Measurements from ENCODE around the gene NT5DC2. TPM values are rescaled to one million over a fixed set of nuclear protein-coding genes. Genes with fewer than 3 reads are reported as not detected.

NT5DC2 gene
- total and polyA plus RNA-seq, 3 donors from 2014 or later: 92.4 to 147 (median 137) TPM

DNA sequence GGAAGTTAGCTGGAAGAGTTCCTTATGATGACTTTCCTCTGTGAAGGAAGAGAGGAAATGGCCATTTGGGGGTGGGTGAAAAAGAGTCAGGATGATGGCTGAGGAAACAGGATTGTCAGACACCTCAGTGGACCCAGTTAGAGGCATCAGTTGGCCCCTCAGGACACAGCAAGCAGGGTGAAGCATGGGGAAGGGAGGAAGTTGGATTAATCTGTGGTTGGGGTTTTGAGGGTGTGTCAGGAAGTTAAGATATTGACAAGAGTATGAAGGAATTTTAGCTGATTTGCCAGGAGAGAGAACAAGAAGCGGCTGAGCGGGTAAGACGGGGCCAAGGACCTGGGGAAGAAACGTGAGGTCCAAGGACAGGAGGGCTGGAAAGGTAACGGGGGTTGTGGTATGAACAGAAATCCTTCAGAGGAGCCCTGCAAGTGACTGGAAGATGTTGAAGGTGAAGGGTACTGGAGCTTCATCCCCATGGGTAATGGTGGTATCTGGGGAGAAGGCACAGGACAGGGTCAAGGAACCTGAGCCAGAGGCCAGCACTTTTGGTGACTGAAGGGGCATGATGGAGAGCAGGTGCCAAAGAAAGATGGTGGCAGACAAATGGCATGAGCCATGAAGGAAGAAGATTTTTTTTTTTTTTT lies 5.5 kb upstream of the NT5DC2 start:
- H3K27ac ChIP-seq: no peak overlapping the region
- no peak for DNase-seq

DNA sequence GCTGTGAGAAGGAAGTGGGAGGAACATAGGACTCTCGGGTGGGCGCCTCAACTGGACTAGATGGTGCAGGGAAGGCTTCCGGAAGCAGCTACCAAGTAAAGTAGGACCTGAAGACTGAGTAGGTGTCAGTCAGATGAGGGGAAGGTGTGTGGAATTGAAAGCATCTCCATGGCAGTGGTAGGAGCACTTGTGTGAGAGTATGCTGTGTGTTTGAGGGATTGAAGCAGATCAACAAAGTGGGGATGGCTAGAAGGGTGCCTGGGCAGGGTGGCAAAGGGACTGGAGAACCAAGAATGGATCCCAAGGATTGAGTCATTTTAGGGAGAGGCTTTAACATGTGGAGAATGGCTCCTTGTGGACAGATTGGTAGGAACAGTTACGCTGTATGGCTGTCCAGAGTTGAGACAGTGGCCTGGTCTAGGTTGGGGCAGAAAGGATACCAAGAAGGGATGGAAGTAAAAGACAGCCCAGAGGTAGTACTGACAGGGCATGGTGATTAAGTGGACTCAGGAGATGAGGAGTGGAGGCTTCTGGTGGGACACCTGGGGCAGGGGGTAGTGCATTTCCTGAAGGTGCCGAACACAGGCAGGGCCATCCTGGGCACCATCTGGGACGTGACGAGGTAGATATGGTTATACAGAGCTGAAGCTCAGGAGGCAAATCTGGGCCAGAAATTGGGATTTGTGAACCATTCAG lies 4.2 kb upstream of the NT5DC2 start:
- WGBS, 2 donors: 56 to 62% methylated on average over 7 of the region's 7 CpGs
- TF ChIP-seq, protein P1, sequence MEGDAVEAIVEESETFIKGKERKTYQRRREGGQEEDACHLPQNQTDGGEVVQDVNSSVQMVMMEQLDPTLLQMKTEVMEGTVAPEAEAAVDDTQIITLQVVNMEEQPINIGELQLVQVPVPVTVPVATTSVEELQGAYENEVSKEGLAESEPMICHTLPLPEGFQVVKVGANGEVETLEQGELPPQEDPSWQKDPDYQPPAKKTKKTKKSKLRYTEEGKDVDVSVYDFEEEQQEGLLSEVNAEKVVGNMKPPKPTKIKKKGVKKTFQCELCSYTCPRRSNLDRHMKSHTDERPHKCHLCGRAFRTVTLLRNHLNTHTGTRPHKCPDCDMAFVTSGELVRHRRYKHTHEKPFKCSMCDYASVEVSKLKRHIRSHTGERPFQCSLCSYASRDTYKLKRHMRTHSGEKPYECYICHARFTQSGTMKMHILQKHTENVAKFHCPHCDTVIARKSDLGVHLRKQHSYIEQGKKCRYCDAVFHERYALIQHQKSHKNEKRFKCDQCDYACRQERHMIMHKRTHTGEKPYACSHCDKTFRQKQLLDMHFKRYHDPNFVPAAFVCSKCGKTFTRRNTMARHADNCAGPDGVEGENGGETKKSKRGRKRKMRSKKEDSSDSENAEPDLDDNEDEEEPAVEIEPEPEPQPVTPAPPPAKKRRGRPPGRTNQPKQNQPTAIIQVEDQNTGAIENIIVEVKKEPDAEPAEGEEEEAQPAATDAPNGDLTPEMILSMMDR (IDR thresholded peaks at IDR 0.05): no peak
- TF ChIP-seq POLR2A (IDR thresholded peaks at IDR 0.05): no peak
- DNase-seq: peak; percentile 13
- H3K4me1 ChIP-seq: peaks cover 32% of the 10 kb centered on the region
- no peaks in the 10 kb centered on the region for H3K36me3 ChIP-seq (ENCODE audit: low read depth, missing control alignments)
- no peaks in the 10 kb centered on the region for H3K9me3 ChIP-seq
- H3K27ac ChIP-seq: peak overlapping the region in 1 of 2 donors; percentile 79
- intact Hi-C loops (cut with DNase I; ENCODE audit: low total_unique reads): loop anchor here (5.0 kb wide), 1 partner anchor 51 kb away; no protein-coding TSS in a partner anchor
- peak overlapping the region; percentile 66 to 83 for H3K4me3 ChIP-seq
- H3K27me3 ChIP-seq: no peaks in the 10 kb centered on the region

More for the DNA sequence above, 5.5 kb upstream of the NT5DC2 start:
- 86 to 92% methylated on average over 5 of the region's 5 CpGs for whole genome bisulfite sequencing, 2 donors
- Histone ChIP-seq H3K9me3 (no peaks in the 10 kb centered on the region), H3K36me3 (ENCODE audit: low read depth, missing control alignments) (no peaks in the 10 kb centered on the region), H3K27me3 (no peaks in the 10 kb centered on the region), H3K4me3 (no peak overlapping the region), H3K4me1 (peaks cover 32% of the 10 kb centered on the region)
- intact Hi-C loops (cut with DNase I; ENCODE audit: low total_unique reads): loop anchor here (5.0 kb wide), 1 partner anchor 52 kb away; no protein-coding TSS in a partner anchor
- TF ChIP-seq, protein P1 (IDR thresholded peaks at IDR 0.05): no peak
- TF ChIP-seq POLR2A (IDR thresholded peaks at IDR 0.05): no peak

DNA sequence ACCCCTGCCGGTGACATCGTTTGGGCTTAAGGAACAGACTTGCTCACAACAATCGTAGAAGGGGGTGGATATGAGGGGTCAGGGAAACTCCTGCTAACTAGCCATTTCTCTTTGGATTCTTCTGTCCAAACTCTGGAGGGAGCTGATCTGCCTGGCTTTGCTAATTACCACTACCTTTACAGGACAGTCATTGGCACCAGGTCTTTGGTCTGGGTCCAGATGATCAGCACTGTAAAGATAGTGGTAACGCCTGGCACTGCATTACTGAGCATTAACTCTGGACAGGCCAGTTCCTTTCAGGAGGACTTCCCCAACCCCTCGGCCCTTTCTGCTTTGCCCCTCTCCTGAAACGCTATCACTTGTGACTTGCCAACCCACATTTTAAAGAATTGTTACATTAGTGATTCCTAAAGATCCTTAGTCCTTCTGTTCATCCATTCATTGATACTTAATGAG lies 3.5 kb upstream of the NT5DC2 start:
- H3K4me1 ChIP-seq: peaks cover 37% of the 10 kb centered on the region
- no peak for TF ChIP-seq POLR2A (IDR thresholded peaks at IDR 0.05)
- TF ChIP-seq, protein P1 (IDR thresholded peaks at IDR 0.05): no peak
- H3K27ac ChIP-seq: peak overlapping the region; percentile 53 to 79
- WGBS, 2 donors: 1 to 3% methylated on average over 6 of the region's 6 CpGs
- no peaks in the 10 kb centered on the region for H3K9me3 ChIP-seq
- no peaks in the 10 kb centered on the region for H3K36me3 ChIP-seq (ENCODE audit: low read depth, missing control alignments)
- H3K27me3 ChIP-seq: no peaks in the 10 kb centered on the region
- DNase-seq: no peak
- intact Hi-C loops (cut with DNase I; ENCODE audit: low total_unique reads): loop anchor here (5.0 kb wide), 1 partner anchor 50 kb away; no protein-coding TSS in a partner anchor
- H3K4me3 ChIP-seq: peak overlapping the region; percentile 66 to 83

DNA sequence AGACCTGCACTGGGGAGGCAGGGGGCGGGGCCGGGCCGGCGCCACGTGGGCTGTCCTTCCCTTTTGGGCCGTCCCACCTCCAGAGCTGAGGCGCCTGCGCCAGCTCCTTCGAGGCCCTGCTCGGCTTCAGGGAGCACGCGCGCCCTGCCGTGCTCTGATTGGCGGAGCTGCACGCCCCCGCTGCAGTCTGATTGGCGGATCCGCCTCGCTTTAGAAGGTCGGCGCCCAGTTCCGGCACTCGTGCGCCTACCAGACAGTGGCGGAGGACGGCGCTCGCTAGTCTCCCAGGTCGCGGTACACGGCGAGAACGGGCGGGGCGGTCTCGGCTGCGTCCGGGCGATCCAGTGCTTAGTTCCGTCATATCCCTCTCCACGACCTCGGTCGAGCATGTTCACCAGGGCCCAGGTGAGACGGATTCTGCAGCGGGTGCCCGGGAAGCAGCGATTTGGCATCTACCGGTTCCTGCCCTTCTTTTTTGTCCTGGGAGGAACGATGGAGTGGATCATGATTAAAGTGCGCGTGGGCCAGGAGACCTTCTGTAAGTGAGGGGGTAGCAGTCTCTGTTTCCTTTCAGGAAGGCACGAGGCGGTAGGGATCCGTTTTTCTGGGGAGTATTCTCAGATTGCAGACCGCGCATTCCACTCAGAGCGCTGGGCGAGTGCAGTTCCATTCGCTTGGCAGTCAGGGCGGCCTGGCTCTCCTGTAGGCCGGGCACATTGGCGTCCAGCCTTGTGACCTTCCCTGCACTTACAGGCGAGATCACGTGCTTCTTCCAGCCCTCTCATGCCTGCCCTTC lies 2.9 kb upstream of the NT5DC2 start, which contains the start of gene UQCC5:
TSS of gene UQCC5 (plus strand) at position 237 of the 796 bp plus-strand sequence. CDS start at position 388, 151 bp downstream.
- intact Hi-C loops (cut with DNase I; ENCODE audit: low total_unique reads): loop anchor here (5.0 kb wide), 1 partner anchor 49 kb away; no protein-coding TSS in a partner anchor
- Histone ChIP-seq H3K36me3 (ENCODE audit: low read depth, missing control alignments) (no peaks in the 10 kb centered on the region), H3K4me1 (peaks cover 43% of the 10 kb centered on the region), H3K27ac (peak within 1 kb of the TSS; percentile 53 to 79), H3K9me3 (no peaks in the 10 kb centered on the region), H3K4me3 (peak within 1 kb of the TSS; percentile 66 to 83), H3K27me3 (no peaks in the 10 kb centered on the region)
- peak; percentile 98 for DNase-seq
- WGBS, 2 donors: 0 to 1% methylated on average over 15 to 64 of the region's 65 CpGs
- TF ChIP-seq, protein P1 (IDR thresholded peaks at IDR 0.05): no peak
- TF ChIP-seq POLR2A (IDR thresholded peaks at IDR 0.05): peak; percentile 94

All from testis (tissue), 3 donors.